ENCODE results near the gene EFNA3.

GRCh38 chr1:155135415-155136028 lies 56.9 kb downstream of the EFNA3 start, which contains the start of gene SLC50A1:
- no peak for TF ChIP-seq EZH2 (IDR thresholded peaks at IDR 0.05; ENCODE audit: low read length, unreplicated experiment)
- no peak for TF ChIP-seq CTCF (conservative IDR thresholded peaks at IDR 0.05; ENCODE audit: low read depth, low read length)

Measured in PC-3 (cell line).